IPS-18c (cell line): ENCODE measurements around the gene NKD1.
"Not testable (repeated sequence)": the region's sequence is repeated elsewhere in the genome, so short reads cannot be mapped to it uniquely, and the experiment has no call there.

ENCODE experiments used
- H3K4me3 ChIP-seq: 2 replicates; pipeline ENCODE4 v1.7.0; 2013; ENCODE audit warnings: low read depth, mild to moderate bottlenecking, low read length, moderate library complexity; ENCODE audit not compliant: insufficient read depth
- H3K9me3 ChIP-seq: one replicate; pipeline ENCODE4 v1.6.1; 2013; ENCODE audit warnings: mild to moderate bottlenecking, low read length, moderate library complexity; ENCODE audit not compliant: control insufficient read depth, insufficient read depth

NKD1 gene, protein sequence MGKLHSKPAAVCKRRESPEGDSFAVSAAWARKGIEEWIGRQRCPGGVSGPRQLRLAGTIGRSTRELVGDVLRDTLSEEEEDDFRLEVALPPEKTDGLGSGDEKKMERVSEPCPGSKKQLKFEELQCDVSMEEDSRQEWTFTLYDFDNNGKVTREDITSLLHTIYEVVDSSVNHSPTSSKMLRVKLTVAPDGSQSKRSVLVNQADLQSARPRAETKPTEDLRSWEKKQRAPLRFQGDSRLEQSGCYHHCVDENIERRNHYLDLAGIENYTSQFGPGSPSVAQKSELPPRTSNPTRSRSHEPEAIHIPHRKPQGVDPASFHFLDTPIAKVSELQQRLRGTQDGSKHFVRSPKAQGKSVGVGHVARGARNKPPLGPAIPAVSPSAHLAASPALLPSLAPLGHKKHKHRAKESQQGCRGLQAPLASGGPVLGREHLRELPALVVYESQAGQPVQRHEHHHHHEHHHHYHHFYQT

DNA sequence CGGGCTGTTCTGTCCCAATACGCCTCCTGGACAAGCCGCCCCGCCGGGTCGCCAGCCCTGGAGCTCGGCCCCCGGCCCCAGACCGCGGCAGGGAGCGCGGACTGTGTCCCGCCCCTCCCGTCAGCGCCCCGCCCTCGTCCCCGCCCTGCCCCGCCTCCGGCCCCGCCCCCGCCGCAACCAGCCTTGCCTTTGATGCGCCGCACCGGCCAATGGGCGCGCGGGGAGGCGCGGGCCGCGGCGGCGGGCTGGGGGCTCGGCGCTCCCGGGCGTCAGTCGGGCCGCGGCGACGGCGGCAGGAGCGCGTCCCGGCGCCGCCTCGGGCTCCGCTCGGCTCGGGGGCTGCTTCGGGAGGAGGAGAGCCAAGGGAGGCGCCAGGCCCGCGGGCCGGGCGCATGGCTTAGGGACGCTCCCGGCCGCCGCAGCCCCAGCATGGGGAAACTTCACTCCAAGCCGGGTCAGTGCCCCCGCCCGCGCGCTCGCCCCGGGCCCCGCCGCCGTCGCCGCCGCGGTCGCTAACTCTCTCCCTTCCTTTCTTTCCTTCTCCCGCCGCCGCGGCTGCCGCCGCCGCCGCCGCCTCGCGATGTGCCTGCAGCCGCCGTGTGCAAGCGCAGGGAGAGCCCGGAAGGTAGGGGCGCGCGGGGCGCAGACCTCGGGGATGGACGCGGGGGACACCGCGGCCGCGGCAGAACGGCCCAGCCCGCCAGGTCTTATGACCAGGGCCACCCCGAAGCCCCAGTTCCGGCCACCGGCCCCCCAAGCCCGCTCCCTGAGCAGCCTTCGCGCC lies at the start of gene NKD1:
TSS of gene NKD1 (plus strand) at position 272 of the 784 bp plus-strand sequence. CDS start at position 430, 158 bp downstream.
- Histone ChIP-seq H3K4me3 (peak within 1 kb of the TSS; percentile 71), H3K9me3 (peaks cover 2% of the 10 kb centered on the region)

DNA sequence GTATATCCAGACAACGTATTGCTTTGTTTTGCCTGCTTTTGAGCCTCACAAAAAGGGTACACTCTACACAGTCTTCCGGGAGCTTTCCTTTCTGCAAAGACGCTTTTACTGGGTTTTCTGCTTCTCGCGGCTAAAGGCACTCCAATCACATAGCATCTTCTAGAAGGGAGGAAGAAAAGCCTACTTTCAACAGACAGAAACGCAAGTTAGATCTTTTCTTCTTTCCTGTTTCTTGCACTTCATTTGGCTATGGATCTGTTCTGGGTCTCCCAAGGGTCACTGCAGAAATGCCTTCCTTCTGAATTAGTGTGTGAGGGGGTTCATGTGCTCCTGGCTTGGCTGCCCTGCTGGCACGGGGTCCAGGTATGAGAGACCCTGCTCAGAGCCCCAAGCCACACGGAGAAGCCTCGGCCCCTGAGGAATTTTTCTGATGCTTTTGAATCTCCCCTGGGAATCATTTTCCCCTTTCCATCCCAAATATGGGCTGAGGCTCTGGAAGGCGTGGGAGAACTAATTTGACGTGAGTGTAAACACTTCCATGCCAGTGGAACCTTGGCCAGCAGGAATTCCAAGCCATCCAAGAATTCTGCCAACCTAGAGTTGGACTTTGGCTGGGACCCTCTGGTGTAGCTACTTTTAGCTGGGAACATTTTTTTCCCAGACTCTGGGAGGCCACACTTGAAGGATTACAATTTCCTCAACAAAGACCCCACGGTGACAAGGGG lies 49.6 kb upstream of the NKD1 start:
- H3K9me3 ChIP-seq: no peaks in the 10 kb centered on the region
- no peak overlapping the region for H3K4me3 ChIP-seq

DNA sequence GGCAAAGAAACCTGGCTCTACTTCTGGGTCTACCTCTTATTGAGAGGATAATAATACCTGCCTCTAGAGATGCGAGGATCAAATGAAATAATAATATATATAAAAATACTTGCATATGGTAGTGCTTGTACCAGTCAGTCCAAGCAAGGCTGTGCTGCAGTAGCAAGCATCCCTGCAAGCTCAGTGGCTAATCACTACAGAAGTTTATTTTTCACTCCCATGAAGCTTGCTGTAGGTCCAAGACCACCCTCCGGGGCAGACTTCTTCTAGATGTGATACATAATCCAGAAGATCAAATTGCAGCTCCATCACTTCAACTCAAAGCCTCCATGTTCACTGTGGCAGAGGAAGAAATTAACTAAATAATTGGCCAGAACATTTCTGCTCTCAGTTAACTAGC lies 48.9 kb upstream of the NKD1 start:
- H3K4me3 ChIP-seq: no peak overlapping the region
- H3K9me3 ChIP-seq: no peaks in the 10 kb centered on the region

DNA sequence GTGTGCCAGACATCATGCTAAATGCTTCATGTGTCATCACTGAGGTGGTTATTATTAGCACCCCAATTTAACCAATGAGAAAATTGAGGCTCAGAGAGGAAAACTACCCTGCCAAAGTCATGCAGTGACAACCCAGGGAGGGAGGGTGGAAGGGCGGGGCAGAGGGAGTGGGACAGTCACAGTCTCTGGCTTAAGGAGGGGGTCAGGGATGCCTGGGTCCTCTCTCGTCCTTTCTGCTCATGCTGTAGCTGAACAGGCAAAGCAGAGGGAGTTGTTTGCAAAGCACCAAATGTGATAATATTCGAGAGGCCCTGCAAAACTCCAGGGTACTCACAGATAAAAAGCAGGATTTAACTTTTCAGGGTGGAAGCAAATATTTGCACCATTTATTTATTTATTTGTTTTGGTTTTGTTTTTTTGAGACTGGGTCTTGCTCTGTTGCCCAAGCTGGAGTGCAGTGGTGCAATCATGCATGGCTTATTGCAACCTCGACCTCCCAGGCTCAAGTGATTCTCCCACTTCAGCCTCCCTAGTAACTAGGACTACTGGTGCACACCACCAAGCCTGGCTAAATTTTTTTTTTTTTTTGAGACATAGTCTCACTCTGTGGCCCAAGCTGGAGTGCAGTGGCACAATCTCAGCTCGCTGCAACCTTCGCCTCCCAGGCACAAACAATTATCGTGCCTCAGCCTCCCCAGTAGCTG lies 47.9 kb upstream of the NKD1 start:
- Histone ChIP-seq H3K9me3 (no peaks in the 10 kb centered on the region), H3K4me3 (no peak overlapping the region)

DNA sequence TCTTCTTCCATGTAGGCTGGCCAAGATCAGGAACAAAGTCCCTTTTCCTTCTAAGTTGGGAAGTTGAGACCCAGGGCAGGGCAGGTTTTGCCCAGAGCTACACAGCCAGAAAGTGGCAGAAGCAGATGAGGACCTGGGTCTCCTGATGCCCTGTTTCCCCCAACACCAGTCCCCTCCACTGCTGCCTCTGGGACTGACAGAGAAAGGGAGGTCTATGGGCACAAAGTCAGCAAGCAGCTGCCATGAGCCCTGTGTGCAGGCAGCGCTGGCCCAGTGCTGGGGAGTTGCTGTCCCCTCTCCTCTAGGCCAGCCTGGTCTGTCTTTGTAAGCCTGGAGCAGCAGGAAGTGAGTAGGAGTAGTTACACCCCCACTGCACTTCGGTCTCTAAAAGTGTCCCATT lies 46.9 kb upstream of the NKD1 start:
- H3K4me3 ChIP-seq: no peak overlapping the region

DNA sequence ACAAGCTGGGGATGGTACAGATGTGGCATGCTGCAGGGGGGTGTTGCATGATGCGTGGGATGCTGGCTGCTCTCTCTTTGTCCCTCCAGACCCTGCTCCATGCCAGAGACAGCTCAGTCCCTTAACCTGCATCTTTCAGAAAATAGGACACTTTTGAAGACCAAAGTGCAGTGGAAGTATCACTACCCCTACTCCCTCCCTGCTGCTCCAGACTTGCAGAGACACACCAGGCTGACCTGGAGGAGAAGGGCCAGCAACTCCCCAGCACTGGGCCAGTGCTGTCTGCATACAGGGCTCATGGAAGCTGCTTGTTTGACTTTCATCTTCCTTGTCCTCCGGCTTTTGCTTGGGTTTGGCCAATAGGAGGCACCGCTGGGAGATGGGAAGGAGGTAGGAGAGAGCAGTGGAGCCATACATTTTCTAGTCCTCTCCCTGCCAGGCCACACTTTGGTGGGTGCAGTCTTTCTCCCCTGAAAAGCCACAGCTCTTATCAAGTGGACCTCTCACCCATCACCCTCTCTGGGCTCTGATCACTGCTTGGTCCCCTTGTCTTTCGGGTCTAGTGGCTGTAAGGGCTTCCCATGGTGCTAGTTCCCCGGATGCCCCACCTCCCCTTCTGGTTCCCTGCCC lies 46.1 kb upstream of the NKD1 start:
- H3K9me3 ChIP-seq: no peaks in the 10 kb centered on the region
- H3K4me3 ChIP-seq: no peak overlapping the region

More for the DNA sequence above, 46.9 kb upstream of the NKD1 start:
- H3K9me3 ChIP-seq: no peaks in the 10 kb centered on the region

DNA sequence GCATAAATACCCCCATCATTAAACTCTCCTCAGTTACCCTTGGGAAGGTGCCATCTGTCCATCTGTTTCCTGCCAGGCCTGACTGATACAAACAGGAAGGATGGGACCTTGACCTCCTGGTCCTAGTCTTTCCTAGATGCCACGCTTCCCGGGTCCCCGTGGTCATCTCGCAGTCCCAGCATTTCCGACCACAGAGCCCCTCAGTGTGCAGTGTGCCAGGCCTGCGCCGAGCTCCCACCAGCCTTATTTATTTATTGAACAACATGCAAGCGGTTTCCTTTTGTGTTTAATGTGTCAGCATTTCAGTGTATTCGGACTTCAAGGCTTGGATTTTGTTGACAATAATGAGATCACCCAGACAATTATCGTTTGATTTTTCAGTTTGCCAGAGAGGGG lies 45.6 kb upstream of the NKD1 start:
- Histone ChIP-seq H3K4me3 (no peak overlapping the region), H3K9me3 (no peaks in the 10 kb centered on the region)

DNA sequence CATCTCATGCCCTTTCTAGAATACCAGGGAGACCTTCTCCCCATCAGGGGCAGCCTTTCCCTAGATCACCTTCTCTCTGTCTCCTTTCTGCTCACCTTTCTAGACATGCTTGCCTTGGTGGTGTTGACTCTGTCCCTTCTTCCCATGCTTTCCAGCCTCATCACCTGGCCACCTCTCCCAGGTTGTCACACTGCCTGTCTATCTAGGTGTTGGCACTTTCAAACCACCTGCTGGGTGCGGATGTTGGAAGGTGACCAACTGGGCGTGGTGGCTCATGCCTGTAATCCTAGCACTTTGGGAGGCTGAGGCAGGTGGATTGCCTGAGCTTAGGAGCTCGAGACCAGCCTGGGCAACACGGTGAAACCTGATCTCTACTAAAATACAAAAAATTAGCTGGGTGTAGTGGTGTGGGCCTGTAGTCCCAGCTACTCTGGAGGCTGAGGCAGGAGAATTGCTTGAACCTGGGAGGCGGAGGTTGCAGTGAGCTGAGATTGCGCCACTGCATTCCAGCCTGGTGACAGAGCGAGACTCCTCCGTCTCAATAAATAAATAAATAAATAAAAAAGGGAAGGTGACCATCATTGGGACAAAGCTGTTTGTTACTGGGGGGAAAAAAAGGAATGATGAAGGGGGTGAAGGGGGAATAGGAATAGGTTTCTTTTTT lies 44.2 kb upstream of the NKD1 start:
- not testable (repeated sequence) for H3K9me3 ChIP-seq, H3K4me3 ChIP-seq

DNA sequence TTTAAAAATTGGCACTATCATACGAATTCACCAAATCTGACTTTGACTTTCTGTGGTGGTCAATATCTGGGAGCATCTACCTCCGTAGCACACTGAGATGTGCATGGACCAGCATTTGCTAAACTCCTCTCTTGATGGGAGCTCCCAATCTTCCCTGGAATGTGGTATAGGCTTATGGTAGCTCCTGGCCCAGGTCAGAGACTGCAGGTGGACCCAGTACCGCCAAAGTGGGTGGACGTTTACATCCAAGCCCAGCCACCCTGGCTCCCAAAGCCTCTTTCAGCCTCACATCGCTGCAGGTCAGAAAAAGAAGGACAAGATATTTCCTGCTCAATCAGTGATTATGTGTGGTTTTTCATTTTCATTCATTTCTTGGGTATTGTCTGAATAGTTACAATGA lies 43.1 kb upstream of the NKD1 start:
- H3K9me3 ChIP-seq: no peaks in the 10 kb centered on the region
- H3K4me3 ChIP-seq: no peak overlapping the region

DNA sequence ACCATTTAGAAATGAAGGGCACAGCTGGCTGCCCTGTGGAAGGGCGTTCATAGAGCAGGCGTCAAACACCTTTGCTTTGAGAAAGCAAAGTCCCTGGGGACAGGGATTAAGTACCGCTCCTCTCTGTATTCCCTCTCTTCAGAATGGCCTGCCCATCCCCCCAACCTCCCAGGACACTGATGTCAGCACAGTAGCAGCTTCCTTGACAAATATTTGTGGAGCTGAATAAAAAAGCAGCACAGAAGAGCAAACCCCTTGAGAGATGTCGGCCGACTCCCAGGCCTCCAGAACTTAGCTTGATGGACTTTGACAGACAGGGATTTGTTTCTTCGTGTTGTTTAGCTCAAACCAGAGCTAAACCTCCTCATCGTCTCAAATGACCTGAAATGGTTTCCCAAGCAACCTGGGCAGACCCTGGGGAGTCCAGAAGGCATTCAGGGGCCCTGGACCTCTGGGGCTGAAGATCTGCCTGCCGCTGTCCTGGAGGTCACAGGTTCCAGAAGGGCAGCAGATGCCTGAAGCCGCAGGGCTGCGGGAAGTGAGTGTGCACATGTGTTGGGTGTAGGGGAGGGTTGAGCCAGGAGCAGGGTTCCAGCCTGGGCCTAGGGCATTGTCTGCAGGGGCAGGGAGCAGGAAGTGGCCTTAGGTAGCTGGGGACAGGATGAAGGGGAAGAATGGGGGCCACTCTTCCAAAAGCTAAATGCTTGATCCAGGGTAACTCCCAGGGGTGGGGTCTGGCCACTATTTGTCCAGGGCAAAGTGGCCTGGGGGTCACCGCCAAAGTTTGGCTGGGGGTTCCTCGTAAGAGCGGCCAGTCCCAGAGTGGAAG lies 42.3 kb upstream of the NKD1 start:
- Histone ChIP-seq H3K9me3 (no peaks in the 10 kb centered on the region), H3K4me3 (no peak overlapping the region)

DNA sequence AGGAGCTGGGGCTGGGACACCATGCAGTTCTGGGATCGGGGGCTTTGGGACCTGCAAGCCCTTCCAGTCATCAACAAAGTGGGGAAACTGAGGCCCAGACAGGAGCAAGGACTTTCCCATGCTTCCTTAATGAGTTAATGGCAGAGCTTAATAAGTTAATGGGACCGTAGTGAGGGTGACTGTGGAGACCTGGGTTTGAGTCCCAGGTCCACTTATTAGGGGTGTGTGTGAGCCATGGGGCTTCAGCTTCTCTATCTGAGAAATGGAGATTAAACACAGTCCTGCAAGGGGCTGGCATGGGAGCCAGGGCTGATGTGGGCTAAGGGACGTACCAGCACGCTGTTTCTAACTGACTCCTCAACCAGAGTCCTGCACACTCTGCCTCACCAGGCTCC lies 41.7 kb upstream of the NKD1 start:
- H3K9me3 ChIP-seq: no peaks in the 10 kb centered on the region
- no peak overlapping the region for H3K4me3 ChIP-seq

DNA sequence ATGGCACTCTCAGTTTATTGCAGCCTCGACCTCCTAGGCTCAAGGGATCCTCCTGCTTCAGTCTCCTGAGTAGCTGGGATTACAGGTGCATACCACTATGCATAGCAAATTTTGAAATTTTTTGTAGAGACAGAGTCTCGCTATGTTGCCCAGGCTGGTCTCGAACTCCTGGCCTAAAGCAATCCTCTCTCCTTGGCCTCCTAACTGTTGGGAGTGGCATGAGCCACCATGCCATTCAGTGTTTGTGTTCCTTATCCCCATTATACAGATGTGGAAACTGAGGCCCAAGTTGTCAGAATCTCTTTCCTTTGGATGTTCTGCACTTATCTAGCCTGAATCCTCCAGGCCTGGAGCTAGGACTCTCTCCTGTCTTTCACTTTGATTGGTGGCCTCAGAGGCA lies 40.8 kb upstream of the NKD1 start:
- no peak overlapping the region for H3K4me3 ChIP-seq
- H3K9me3 ChIP-seq: peaks cover 1% of the 10 kb centered on the region

DNA sequence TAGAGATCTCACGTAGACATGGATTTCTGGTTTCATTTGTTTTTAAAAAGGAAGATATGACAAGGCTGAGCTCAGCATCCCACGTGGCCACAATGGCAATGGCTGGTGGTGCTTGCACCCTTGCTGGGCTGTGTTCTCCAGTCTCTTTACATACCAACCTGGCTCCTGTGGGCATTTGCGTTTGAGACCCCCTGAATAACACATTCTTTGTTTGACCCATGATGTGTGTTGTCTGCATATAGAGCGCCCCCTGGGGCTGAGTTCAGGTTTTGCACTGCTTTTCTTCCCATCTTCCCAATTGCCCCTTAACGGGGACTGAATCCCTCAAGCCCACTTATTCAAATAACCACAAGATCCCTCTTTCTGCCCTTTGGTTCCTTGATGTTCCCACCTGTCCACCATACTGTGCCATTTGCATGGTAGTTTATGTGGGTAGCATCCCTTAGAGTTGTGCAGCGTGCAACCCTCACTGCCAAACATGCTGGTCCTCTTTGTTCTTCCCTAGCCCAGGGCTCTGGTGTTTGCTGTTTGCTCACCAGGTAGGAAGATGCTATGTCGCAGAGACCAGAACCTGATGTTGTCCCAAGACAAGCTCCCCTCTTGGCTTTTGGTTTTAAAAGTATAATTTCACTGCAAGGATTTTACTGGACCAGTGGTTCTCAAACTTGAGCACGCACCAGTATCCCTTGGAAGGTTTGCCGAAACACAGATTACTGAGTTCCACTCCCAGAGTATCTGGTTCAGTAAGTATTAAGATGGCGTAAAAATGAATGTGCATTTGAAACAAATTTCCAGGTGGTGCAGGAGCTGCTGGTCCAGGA lies 38.5 kb upstream of the NKD1 start:
- Histone ChIP-seq H3K9me3 (peaks cover 4% of the 10 kb centered on the region), H3K4me3 (no peak overlapping the region)

DNA sequence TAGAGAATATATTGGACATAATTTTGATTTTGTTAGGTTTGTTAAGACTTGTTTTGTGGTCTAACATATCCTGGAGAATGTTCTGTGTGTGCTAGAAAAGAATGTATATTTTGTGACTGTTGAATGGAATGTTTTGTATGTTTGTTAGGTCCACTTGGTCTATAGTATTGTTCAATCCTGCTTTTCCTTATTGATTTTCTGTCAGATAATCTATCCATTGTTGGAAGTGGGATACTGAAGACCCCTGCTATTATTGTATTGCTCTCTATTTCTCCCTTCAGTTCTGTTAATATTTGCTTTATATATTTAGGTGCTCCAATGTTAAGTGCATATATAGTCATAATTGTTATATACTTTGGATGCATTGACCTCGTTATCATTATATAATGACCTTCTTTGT lies 33.0 kb upstream of the NKD1 start:
- H3K4me3 ChIP-seq: no peak overlapping the region
- peaks cover 4% of the 10 kb centered on the region for H3K9me3 ChIP-seq

DNA sequence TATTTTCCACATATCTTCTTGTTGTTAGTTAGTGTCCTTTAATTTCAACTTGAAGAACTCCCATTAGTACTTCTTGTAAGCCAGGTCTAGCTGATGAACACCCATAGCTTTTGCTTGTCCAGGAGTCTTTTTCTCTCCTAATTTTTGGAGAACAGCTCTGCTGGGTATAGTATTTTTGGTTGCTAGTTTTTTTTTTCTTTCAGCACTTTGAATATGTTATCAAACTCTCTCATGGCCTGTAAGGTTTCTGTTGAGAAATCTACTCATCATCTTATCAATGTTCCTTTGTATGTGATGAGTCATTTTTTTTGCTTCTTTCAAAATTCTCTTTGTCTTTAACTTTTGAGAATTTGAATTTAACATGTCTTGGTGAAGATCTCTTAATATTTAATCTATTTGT lies 31.8 kb upstream of the NKD1 start:
- peaks cover 4% of the 10 kb centered on the region for H3K9me3 ChIP-seq
- H3K4me3 ChIP-seq: no peak overlapping the region
